K562 (cell line): ENCODE measurements around the gene PCBP3. TPM values are rescaled to one million over a fixed set of nuclear protein-coding genes. Genes with fewer than 3 reads are reported as not detected.
"Not testable (repeated sequence)": the region's sequence is repeated elsewhere in the genome, so short reads cannot be mapped to it uniquely, and the experiment has no call there.

Experiments
- ATAC-seq: fragments of 200-7000 bp; cut with Tn5 transposase; 3 replicates; pipeline ENCODE4 v1.9.1; 2020; ENCODE audit warnings: moderate library complexity
- BruUV-seq: library from RNA; stranded (reverse); fragments of 400-500 nt; replicated peaks from 2 replicates; lab custom pipeline; 2021; lab: Mats Ljungman, UMichigan
- CTCF ChIA-PET: fragments of 300-600 bp; formaldehyde crosslinking; extraction: SDS; loops from one replicate; lab custom pipeline; 2021; ENCODE audit warnings: low intra/inter-chr PET ratio; lab: Yijun Ruan, JAX
- POLR2A ChIA-PET: fragments of 300-600, 350-650 bp; sonication (Branson Sonifier 250); formaldehyde crosslinking; extraction: SDS; loops from one replicate; lab custom pipeline; 2021; ENCODE audit warnings: antibody characterized with exemption, inconsistent platforms; lab: Yijun Ruan, JAX
- DNase-seq, 4 experiments: peaks; one replicate each; pipeline versions ENCODE4 v3.0.0 to v3.0.0-alpha.2; 2011 to 2018; ENCODE audit warnings: low spot score in 3 of 4, mixed read lengths in 3 of 4; ENCODE audit errors: extremely low read depth in 1 of 4
- FAIRE-seq: peaks from 2 replicates; lab custom pipeline; 2011; peaks lifted over from hg19 to GRCh38; lab: Jason Lieb, UNC
- H2AFZ ChIP-seq: 2 replicates; pipeline ENCODE4 v1.6.0; 2011; ENCODE audit warnings: low read depth, low read length, control low read depth, inconsistent platforms
- H3K27ac ChIP-seq: fragments of 200-600 bp; 3 replicates; pipeline ENCODE4 v1.8.0; 2011; ENCODE audit warnings: low read depth, mild to moderate bottlenecking, control low read depth, inconsistent platforms, low read length, moderate library complexity, mixed read lengths; ENCODE audit errors: extremely low read depth
- H3K27me3 ChIP-seq, 2 experiments: fragments of 300-600 bp in 1 of 2; 2 replicates in 1 of 2; 3 replicates in 1 of 2; pipeline versions ENCODE4 v1.6.0 to v1.8.0; 2011; ENCODE audit warnings: inconsistent platforms in 2 of 2, low read length in 2 of 2, mild to moderate bottlenecking in 1 of 2, mixed read lengths in 1 of 2, moderate library complexity in 1 of 2; ENCODE audit not compliant: control insufficient read depth in 2 of 2, insufficient read depth in 2 of 2
- H3K36me3 ChIP-seq: fragments of 300-600 bp; 3 replicates; pipeline ENCODE4 v1.8.0; 2011; ENCODE audit warnings: mild to moderate bottlenecking, low read length, inconsistent platforms; ENCODE audit not compliant: control insufficient read depth, insufficient read depth
- H3K4me1 ChIP-seq, 2 experiments: fragments of 200-600 bp in 1 of 2; replicated peaks in 1 of 2; 2 replicates in 1 of 2; 3 replicates in 1 of 2; pipeline versions ENCODE4 v1.5.1 to v1.8.0; 2011; ENCODE audit warnings: inconsistent platforms in 2 of 2, low read length in 2 of 2, mild to moderate bottlenecking in 1 of 2, mixed read lengths in 1 of 2, moderate library complexity in 1 of 2; ENCODE audit not compliant: control insufficient read depth in 2 of 2, insufficient read depth in 2 of 2
- H3K4me2 ChIP-seq: 2 replicates; pipeline ENCODE4 v1.6.1; 2011; ENCODE audit warnings: low read length, control low read depth, inconsistent platforms, mixed read lengths; ENCODE audit not compliant: insufficient read depth
- H3K4me3 ChIP-seq: fragments of 200-600 bp; sonication (generic), shearing (Covaris generic); 2 replicates; pipeline ENCODE4 v1.5.1; 2016; ENCODE audit warnings: control low read depth, inconsistent platforms
- H3K79me2 ChIP-seq: fragments of 200-600 bp; 3 replicates; pipeline ENCODE4 v1.8.0; 2011; ENCODE audit warnings: low read length, inconsistent platforms; ENCODE audit not compliant: control insufficient read depth, insufficient read depth
- H3K9ac ChIP-seq, 2 experiments: 2 replicates each; pipeline versions ENCODE4 v1.6.0 to v1.6.1; 2011; ENCODE audit warnings: low read depth in 2 of 2, low read length in 2 of 2, control low read depth in 1 of 2, inconsistent platforms in 1 of 2, mild to moderate bottlenecking in 1 of 2, mixed read lengths in 1 of 2; ENCODE audit not compliant: insufficient read depth in 1 of 2
- H3K9me1 ChIP-seq: one replicate; pipeline ENCODE4 v1.6.0; 2011; ENCODE audit warnings: inconsistent platforms, mild to moderate bottlenecking, low read length, moderate library complexity; ENCODE audit not compliant: control insufficient read depth, insufficient read depth
- H3K9me3 ChIP-seq: replicated peaks from 2 replicates; pipeline ENCODE4 v1.5.1; 2011; ENCODE audit warnings: low read depth, low read length, inconsistent platforms; ENCODE audit not compliant: control insufficient read depth, insufficient read depth
- H4K20me1 ChIP-seq: replicated peaks from 2 replicates; pipeline ENCODE4 v1.6.1; 2011; ENCODE audit warnings: low read length, inconsistent platforms, mixed read lengths; ENCODE audit not compliant: control insufficient read depth, insufficient read depth
- C11orf30 ChIP-seq: fragments of 450-650 bp; IDR thresholded peaks from 2 replicates; pipeline ENCODE4 v1.6.1; 2016; ENCODE audit warnings: low read depth, mild to moderate bottlenecking
- MAFF ChIP-seq: IDR thresholded peaks from 2 replicates; pipeline ENCODE4 v1.6.1; 2012; ENCODE audit warnings: low read length, improper control_type of control experiment
- MAFG ChIP-seq: fragments of 450-650 bp; conservative IDR thresholded peaks from 2 replicates; pipeline ENCODE4 v1.6.1; 2016; ENCODE audit warnings: missing genetic modification characterization, missing compliant biosample characterization
- MAFK ChIP-seq: IDR thresholded peaks from 2 replicates; pipeline ENCODE4 v1.6.1; 2011; ENCODE audit warnings: low read length, improper control_type of control experiment
- ZNF316 ChIP-seq: fragments of 450-650 bp; IDR thresholded peaks from 2 replicates; pipeline ENCODE4 v1.6.1; 2016
- WGBS: fragments of 100-300 bp; shearing (Covaris generic); methylation state at CpG from one replicate; pipeline ENCODE4 v1.1.6; 2016; ENCODE audit warnings: low coverage, mixed read lengths; ENCODE audit not compliant: insufficient coverage; ENCODE audit errors: missing lambda C conversion rate; 5-methylcytosine and 5-hydroxymethylcytosine counted together
- in situ Hi-C: fragments of 300-500 bp; cut with MboI; formaldehyde crosslinking; loops from 4 replicates; pipeline ENCODE4 v1.15.0; 2018; ENCODE audit warnings: inconsistent platforms, mixed read lengths
- intact Hi-C: fragments of 100-400 bp; cut with micrococcal nuclease; formaldehyde crosslinking; loops from 2 replicates; pipeline ENCODE4 v1.14.2; 2022
- polyA plus RNA-seq, 8 experiments: library from polyadenylated mRNA; depleted of rRNA in 4 of 8; stranded (reverse) in 5 of 8; unstranded in 3 of 8; fragments of >200 nt; fragmentation: Nextera tagmentation in 2 of 8; fragmentation: Illumina TruSeq in 1 of 8; extraction: Ambion mirVana in 2 of 8; extraction: Trizol in 1 of 8; gene quantifications; 2 replicates each; pipeline versions ENCODE4 v1.2.1 to v1.2.3, GENCODE V29; 2011 to 2014; ENCODE audit warnings: inconsistent platforms in 1 of 8, missing spikeins in 1 of 8
- total RNA-seq, 7 experiments: library from RNA; depleted of rRNA in 6 of 7; stranded (reverse); fragments of >200 nt in 6 of 7; fragmentation: Illumina TruSeq in 2 of 7; extraction: Trizol in 2 of 7; gene quantifications; 2 replicates each; pipeline versions ENCODE4 v1.2.1 to v1.2.3, GENCODE V29; 2011 to 2021; ENCODE audit warnings: low replicate concordance in 1 of 7

PCBP3 gene
- total and polyA plus RNA-seq, 9 of the 15 experiments (the other 6 are each of a cell fraction or from before 2014, with no cell fraction given): 0.18 TPM; not detected in 8

GRCh38 chr21:45661913-45662622 is 18.5 kb downstream of the PCBP3 start:
- H2AFZ ChIP-seq, H3K4me1 ChIP-seq, in situ Hi-C loops, ATAC-seq, H3K9ac ChIP-seq, H3K79me2 ChIP-seq, BruUV-seq, H3K27ac ChIP-seq, CTCF ChIA-PET, H3K27me3 ChIP-seq, H4K20me1 ChIP-seq, DNase-seq, FAIRE-seq, H3K36me3 ChIP-seq, H3K9me3 ChIP-seq, POLR2A ChIA-PET, H3K9me1 ChIP-seq, H3K4me2 ChIP-seq, H3K4me3 ChIP-seq, intact Hi-C loops: not testable (repeated sequence)
- WGBS: 2% methylated on average over 4 of the region's 4 CpGs
- TF ChIP-seq MAFK (peak; percentile 80), MAFG (tag) (peak; percentile 70), ZNF316 (peak; percentile 92), MAFF (peak; percentile 81), C11orf30 (peak; percentile 81)

GRCh38 chr21:45662623-45663245 is 19.2 kb downstream of the PCBP3 start:
- 3% methylated on average over 10 of the region's 10 CpGs for WGBS
- POLR2A ChIA-PET: interaction anchor here (1.0 kb wide), 1 partner anchor 30 kb away, joined by 4 read pairs; no protein-coding TSS in a partner anchor
- not testable (repeated sequence) for H2AFZ ChIP-seq

More at GRCh38 chr21:45662623-45663245, 19.2 kb downstream of the PCBP3 start:
- H4K20me1 ChIP-seq, H3K27me3 ChIP-seq, ATAC-seq, H3K79me2 ChIP-seq, H3K9ac ChIP-seq, H3K36me3 ChIP-seq, BruUV-seq, in situ Hi-C loops, H3K4me2 ChIP-seq, intact Hi-C loops, CTCF ChIA-PET, DNase-seq, H3K4me1 ChIP-seq, H3K27ac ChIP-seq, FAIRE-seq, H3K9me1 ChIP-seq, H3K9me3 ChIP-seq, H3K4me3 ChIP-seq: not testable (repeated sequence)
